ENCODE data around the gene NRG2.

The NRG2 gene

DNA sequence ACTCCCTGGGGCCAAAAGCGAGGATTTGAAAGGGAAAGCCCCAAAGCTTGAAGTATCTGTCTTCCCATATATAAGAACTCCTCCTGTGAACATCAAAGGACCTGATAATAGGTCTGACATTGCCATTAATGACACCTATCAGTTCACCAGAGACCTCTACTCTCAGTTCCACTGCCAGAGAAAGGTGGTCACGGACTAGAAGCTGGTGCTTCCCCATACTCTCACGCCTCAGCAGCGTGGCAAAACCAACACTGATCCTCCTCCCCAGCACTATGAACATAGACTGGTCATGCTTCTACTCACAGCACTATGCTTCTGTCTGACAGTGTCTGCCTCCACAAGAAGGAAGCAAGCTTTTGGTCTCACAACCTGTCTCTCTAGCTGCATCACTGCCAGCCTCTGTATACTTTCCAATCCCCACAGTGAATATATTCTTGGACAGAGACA lies 37.9 kb downstream of the NRG2 start:
- DNase-seq: no peak

DNA sequence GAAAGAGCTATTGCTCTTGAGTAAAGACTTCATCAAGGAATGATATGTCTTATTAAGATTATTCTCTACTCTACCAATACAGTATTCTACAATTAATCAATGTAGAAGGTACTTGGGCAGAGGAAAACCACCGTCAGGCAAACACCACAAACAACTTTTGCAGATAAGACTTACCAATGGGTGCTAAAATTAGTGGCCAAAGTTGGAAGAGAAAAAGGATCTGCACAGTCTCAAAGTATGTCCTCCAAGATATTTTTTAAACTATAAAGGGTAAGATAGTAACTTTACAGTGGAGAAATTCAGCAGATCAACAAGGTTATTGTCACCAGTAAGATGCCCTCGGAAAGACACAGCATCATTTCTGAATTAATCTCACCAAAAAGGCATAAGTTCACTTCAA lies 38.9 kb downstream of the NRG2 start:
- DNase-seq: no peak

DNA sequence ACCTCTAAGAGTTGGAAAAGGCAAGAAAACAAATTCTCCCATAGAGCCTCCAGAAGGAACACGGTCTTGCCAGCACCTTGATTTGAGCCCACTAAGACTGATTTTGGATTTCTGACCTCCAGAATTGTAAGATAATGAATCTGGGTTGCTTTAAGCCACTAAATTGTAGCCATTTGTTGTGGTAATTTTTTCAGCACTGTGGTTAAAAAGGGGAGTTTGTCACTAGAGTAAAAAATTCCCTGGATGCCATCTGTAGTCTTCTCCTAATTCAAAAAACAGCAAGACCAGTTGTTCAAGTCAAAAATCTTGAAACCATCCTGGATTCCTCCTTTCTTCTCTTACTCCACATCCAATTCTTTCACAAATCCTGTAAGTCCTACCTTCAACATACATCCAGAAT lies 39.6 kb downstream of the NRG2 start:
- DNase-seq: no peak

DNA sequence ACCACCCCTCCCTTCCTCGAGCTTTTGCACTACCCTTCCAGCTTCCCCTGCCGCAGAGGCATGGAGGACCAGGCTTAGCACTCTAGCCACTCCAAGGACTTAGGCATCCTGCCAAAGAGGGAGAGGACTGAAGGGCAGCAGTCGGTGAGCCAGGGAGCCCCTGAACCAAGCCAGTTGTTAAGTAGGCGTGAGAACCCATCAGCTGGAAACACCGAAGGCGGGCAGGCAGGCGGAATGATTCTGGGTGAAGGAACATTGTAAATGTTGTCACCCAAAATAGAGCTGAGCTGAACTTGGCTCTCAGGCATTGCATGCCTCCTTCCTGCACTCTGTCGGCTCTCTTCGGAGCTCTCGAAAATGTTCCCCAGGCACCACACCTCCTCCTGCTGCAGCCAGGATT lies 42.8 kb downstream of the NRG2 start:
- no peak for DNase-seq

DNA sequence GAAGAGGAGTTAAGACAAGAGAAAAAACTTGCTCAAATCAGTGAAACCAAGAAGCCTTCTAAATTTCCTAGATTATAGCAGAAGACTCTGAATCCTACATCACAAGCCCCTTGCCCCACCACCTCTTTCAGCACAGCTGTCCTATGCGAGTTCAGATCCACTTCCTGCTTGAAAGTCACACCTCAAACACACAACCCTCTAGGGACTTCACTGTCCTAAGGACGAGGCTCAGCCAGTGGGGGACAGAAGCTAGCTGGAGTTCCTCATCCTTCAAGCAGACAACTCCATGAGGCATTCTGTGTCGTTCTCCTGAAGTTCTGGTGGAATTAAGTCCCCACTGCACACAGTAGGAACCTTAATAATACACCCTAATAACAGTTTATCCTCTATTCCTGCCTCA lies 44.3 kb downstream of the NRG2 start:
- no peak for DNase-seq

DNA sequence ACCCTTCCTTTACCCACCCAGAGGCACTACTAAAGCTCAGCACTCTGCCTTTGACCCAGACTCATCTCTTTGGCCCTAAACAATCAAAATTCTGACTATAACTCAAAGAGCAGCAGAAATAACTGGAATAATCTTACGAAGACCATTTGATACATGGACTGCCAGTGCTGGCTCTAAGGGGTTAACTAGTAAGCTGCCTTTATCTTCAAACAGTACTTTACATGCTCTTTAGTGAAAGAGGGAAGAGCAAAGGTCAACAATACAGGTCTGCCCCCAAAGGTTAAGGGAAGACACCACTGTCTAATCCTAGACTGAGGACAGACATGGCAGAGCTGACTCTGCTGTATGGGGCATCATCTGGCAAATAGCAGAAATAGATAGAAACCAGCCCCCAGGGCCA lies 45.8 kb downstream of the NRG2 start:
- DNase-seq: no peak

DNA sequence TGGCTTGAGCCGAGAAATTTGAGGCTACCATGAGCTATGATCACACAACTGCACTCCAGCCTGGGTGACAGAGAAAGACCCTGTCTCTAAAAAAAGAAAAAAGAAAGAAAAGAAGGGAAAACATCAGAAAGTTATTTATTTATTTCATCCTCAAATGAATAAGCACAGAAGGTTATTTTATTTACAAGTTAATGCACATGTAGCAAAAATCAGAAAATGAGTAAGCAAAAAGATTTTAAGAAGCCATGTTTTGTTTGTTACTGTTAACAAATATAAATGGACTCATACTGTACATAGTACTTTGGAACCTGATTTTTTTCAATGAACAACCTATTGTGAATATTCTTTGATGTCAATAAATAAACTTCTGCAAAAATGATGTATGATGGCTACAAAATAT lies 47.2 kb downstream of the NRG2 start:
- DNase-seq: no peak

DNA sequence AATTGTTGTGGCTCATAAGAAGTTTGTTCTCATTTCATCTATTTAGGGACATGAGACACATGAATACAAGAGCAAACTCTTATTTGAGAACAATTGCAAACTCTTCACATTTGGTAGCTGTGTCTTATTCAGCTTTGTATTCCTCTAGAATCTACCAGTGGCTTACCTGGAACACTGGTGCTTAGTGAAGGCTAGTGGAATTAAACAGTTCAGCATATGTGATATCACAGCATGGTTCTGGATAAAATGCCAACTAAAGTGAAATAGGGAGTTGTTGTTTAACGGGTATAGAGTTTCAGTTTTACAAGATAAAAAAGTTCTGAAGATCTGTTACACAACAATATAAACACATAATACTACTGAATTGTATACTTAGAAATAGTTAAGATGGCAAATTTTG lies 48.9 kb downstream of the NRG2 start:
- DNase-seq: no peak

DNA sequence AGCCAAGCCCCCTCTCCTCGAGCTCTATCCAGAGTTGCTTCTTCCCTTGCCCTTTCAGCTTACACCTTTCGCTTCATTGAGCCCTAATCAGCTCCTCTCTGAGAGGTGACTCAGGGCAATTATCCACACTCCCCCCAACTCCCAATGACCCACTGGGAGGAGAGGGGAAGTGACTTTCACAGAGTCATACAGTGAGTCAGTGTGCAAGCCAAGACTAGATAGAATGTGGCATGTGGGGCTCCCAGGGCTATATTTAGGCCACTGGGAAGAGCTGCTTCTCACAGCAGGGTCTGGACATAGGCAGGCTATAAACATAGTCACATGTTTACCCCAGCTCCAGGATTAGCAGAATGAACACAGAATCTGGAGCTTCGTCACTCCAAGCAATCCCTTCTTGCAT lies 57.4 kb downstream of the NRG2 start:
- DNase-seq: no peak

DNA sequence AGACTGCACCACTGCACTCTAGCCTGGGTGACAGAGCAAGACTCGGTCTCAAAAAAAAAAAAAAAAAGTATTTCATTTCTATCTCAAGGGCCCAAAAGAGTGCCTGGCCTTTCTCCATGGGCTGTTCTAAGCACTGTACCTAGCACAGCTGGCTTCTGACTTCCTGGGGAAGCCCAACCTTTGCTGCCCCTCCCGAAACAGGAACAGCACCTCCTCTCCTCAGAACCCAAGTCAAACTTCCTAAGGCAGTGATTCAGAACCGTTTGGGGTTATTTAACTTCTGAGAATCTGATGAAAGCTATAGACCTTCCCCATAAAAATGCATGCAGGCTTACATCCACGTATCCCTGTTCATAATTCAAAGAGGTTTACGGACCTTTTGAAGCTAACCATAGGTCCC lies 57.8 kb downstream of the NRG2 start:
- DNase-seq: no peak

DNA sequence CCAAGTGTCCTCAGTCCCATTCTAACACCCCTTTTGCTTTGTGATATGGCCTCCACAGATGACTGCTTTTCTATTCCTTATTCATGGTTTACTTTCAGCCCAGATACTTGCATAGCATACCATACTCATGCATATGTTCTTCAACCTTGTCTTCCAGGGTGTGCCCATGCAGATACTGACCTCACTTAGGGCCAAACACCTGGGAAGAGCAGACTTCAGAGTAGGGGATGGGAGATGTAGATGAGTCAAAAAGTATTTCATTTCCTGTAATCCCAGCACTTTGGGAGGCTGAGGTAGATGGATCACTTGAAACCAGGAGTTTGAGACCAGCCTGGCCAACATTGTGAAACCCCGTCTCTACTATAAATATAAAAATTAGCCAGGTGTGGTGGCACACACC lies 58.3 kb downstream of the NRG2 start:
- DNase-seq: no peak

DNA sequence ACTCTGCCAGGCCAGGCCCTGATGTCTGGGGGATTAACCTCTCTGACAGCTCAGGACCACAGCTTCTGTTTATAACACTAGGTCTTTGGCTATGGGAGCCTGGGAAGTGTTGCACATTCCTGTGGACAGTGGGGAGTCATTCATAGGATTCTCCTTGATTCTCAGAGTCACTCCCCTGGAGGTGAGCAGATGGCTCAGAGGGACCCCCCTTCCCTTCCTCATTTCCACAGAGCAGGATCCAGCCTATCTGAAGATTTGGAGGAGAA lies 60.2 kb downstream of the NRG2 start:
- DNase-seq: no peak

DNA sequence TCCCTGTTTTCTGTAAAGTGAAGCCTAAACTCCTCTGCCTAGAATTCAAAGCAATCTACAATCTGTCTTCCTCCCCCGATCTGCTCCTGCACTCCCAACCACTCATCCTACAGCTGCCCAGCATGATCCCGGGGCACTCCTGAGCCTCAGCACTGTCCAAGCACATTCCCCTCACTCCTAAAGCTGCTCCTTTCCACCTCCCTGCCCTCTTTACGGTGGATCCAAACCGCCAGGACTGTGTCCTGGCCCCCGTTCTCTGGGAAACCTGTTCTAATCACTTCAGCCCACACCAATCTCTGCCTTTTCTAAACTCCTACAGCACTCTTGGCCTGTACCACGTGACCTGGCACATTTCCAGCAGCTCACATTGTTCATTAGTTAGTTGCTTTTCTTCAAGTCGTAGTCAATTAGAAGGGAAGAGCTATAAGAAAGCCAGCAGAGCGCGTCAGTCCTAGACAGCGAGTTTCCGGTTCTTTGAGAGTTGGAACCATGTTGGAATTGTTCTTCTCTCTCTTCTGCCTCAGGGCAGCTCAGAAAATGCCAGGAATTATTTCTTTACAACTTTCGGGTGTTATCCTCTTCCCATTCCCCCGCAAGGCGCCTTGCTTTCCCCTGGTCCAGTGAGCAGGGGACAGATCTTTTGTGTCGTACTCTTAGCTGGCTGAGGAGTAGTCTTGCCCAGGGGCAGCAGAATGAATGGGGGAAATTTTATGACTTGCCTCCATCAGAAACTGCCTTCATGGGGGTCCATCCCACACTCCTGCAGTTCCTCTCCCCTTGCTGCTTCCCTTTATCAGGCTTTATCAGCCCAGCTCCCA lies 60.7 kb downstream of the NRG2 start:
- DNase-seq: no peak

DNA sequence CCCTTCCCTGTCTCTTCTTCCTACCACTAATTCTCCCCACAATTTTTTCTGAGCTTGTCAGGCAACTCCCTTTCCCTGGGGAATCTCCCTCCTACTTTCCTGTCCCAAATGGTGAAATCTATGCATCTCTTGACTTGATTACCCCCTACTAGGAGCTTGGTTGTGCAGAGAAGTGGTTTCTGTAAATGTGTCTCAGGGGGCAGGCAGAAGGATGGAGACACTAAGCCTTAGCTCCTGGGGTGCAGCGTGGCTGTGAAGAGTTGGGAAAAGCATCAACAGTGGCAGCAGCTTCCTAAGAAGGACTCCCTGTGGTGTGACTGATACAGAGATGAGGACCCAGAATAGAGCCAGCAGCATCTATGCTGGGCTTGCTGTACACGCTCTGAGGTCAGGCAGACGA lies 62.3 kb downstream of the NRG2 start:
- DNase-seq: no peak

DNA sequence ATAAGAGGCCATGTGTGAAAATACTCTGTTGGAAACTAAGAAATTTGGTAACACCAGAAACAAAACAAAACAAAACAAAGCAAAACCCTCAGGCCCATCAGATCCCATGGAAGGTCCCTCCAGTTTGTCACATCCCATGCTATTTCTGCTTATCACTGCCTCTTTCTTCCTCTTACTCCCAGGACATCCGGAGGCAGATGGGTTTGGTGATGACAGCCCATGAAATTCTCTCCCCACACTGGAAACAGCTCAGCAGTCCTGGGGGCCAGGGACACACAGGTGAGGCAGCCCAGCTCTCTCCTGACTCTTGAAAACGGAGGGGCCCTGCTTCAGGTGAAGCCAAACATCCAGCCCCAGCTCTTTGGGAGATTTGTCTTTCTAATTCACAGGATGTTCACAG lies 63.2 kb downstream of the NRG2 start:
- no peak for DNase-seq

DNA sequence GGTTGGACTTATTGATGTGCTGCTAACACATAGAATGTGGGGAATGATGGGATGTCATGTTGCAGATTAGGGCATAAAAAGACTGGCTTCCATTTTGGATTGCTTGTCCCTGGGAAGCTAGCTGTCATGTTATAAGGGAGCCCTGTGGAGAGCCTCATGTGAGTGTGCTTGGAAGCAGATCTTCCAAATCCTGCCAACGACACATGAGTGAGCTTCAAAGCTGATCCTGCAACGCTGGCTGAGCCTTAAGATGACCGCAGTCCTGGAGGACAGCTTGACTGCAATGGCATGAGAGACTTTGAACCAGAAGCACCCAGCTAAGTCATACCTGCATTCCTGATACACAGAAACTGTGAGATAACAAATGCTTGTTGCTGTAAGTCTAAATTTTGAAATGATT lies 63.6 kb downstream of the NRG2 start:
- DNase-seq: no peak

DNA sequence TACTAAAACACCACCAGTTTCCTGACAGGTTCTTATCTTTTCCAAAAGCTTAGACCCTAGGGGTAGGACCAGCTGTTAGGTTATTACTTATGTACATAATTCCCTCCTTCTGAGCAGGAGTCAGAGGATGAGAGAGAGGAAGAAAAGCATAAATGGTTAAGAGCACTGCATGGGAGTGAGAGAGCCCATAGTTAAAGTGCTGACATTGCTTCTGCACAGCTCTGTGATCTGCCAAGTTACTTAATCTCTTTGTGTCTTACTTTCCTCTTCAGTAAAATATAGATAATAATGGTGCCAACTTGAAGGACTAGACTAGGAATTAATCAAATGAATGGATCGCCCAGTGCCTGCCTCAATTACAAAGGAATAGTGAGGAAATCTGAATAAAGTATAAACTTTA lies 66.4 kb downstream of the NRG2 start:
- DNase-seq: no peak

DNA sequence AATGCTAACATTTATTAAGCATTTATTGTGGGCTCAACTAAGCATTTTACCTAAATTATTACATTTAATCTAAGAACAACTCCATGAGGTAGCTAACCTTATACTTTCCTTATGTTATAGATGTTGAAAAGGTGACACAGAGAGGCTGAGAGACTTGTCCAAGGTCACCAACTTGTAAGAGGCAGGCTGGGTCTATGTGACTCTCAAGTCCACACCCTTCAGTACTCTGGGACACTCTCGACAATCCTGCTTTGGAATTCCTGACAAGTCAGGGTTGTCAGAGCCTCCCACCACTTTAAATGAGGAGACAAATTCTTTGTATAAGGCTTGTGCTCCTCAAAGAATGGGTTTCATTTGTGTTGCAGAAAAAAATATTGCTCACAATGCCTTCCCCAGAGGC lies 67.2 kb downstream of the NRG2 start:
- no peak for DNase-seq

DNA sequence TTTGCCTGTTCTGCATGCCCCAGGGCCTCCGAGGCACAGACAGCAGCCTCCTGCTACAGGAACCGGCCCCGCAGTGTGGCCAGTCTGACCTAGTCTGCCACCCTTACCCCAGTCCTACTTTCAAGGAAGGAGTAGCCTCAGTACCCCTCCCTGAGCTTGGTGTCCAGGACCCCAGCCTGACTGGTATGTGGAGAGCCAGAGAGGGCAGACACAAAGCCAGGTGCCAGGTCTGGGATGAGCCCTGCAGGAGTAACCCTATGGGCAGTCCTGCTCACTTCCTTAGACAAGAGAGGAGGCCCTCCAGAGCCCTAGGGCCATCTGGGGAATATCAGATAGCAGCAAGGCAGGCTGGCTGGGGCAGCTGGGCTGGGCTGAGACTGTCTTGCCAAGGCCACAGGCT lies 67.8 kb downstream of the NRG2 start:
- no peak for DNase-seq

DNA sequence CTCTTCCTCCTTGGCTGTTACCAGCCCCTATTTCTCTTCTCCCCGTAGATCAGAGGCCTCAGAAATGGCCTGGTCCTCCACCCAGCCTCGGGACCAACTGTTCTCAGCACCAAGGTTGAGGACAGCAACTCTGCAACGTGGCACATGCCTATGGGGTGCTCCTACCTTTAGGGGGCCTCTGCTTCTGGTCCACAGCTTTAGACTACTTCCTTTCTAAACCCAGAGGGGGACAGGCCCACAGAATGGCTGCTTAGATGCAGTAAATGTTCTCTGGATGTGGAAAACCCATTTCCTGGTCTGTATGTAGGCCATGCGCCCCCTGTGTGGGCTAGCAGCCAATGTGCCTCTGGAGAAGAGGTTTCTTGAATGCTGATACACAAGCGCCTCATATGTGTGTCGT lies 68.4 kb downstream of the NRG2 start:
- no peak for DNase-seq

DNA sequence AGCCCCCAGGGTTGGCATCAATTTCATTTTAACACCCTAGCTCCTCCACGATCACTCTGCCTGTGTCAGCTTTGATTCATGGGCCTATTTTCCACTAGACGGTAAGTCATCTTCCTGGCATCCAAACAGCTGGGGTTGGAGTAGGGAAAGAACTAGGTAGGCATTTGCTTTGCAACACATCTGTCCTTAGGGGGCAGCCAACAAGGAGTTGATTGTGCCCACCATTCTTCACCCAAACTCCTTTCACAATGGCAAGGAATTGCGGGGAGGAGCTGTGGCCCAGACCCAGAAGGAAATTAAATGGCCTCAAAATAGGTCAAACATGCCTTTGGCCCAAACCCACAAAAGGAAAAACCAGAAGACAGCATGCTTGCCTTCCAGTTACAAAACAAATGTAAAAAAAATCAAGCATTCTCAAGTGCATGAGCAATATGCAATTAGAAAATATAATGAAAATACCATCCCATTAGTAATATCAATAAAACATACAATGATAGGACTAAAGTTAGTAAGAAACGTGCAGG lies 71.8 kb downstream of the NRG2 start:
- DNase-seq: no peak

DNA sequence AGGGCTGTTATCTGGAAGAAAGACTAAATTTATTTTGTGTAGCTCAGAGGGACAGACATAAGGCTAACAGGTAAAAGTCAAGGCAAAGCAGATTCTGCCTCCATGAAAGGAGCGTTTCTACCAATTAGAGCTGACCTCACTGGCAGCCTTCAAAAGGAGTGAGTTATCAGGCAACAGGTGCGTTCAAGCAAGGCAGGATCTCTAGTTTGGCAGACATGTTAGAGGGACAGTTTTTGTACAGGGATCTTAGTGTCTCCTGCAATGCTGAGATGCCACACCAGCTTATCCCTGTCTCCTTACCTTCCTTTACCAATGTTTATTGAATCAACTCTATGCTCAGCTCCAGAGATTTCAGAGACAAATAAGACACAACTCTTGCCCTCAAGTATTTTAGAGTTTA lies 73.8 kb downstream of the NRG2 start:
- no peak for DNase-seq

DNA sequence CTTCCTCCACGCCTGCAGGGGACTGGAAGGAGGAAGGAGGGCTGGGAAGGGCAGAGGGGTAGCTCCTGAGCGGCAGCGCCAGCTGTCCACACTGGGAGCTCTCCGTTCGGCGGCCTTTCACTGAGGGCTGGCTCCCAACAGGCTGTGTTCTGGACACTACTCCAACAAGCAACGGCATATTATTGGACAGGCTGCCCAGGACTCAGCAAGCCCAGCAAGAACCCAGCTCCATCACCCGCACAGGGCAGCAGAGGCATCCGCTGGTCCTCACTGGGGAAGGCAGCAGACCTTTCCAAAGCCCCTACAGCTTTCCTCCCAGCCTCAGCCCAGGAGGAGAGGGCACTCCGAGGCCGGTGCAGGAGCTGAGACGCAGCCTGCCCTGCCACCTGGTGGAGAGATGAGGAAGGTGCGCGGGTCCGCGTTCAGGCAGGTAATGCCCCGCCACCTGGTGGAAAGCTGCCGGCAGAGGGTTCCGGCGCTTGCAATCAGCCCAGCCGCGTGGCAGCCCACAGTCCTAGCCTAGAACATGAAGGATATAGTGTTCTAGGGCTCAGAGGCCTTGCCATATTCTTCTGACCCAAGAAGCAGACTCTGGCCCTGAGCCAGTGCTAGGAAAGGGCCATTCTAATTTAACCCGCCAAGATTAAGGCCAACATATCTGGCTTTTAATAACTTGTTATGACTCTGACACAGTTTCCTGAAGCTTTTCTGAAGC lies 74.4 kb downstream of the NRG2 start:
- DNase-seq: peak; percentile 74

DNA sequence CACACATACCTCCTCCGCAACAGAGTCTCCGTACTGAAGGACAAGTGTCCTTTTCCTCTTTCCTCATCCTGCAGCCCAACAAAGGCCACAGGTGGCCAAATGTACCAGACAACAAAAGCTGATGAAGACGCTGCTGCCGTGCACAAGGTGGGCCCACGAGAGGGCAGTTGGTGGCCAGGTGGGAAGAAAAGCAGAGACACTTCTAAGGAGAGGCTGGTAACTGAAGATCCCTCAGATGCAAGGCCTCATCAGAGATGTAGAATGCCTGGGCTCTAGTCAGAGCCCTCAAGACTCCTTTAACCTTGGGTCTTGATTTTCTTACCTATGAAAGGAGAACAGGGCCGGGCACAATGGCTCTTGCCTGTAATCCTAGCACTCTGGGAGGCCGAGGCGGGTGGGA lies 75.7 kb downstream of the NRG2 start:
- no peak for DNase-seq

DNA sequence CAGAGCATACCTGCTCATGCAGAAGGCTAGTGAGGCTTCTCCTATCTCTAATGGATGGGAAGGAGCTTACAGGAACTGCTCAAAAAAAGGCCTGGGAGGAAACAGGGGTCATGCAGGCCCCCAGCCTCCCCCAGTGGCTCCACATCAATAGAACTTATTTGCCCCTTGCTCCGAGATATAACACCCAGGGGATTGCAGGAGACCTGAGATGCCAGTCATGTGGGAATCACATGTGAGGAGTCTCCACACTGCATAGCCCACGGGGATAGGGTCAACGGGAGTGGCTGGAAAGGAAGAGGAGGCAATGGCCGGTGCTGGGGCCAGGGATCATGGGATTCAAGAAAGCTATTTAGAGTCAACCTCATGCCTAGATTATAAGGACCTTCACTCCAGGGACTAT lies 76.2 kb downstream of the NRG2 start:
- no peak for DNase-seq
